Chondrocyte (in vitro differentiated cells): ENCODE data around the gene RNF181. TPM values are rescaled to one million over a fixed set of nuclear protein-coding genes. Genes with fewer than 3 reads are reported as not detected.
"Not testable (repeated sequence)": the region's sequence is repeated elsewhere in the genome, so short reads cannot be mapped to it uniquely, and the experiment has no call there.

Source experiments
- DNase-seq: peaks from one replicate; pipeline ENCODE4 v3.0.0; 2021; ENCODE audit warnings: mixed read lengths, low spot score
- H3K27ac Mint-ChIP-seq: one replicate; pipeline ENCODE4 v1.8.0; 2021; ENCODE audit warnings: mild to moderate bottlenecking, moderate library complexity, mixed read lengths; ENCODE audit not compliant: unreplicated experiment
- H3K27me3 Mint-ChIP-seq: 2 replicates; pipeline ENCODE4 v1.8.0; 2021; ENCODE audit warnings: low read depth, mixed read lengths
- H3K36me3 Mint-ChIP-seq: 2 replicates; pipeline ENCODE4 v1.8.0; 2021; ENCODE audit warnings: low read depth, mixed read lengths
- H3K4me1 Mint-ChIP-seq: 2 replicates; pipeline ENCODE4 v1.8.0; 2021; ENCODE audit warnings: low read depth, mild to moderate bottlenecking, mixed read lengths
- H3K4me3 Mint-ChIP-seq: one replicate; pipeline ENCODE4 v1.8.0; 2021; ENCODE audit warnings: mild to moderate bottlenecking, moderate library complexity, mixed read lengths; ENCODE audit not compliant: unreplicated experiment
- H3K9me3 Mint-ChIP-seq: 2 replicates; pipeline ENCODE4 v1.8.0; 2021; ENCODE audit warnings: low read depth, mixed read lengths
- total RNA-seq: library from RNA; stranded (reverse); gene quantifications from 3 replicates; pipeline ENCODE4 v1.2.1, GENCODE V29; 2021
- TF ChIP-seq, protein P1 (sequence below): fragments of 200-600 bp; sonication (generic); IDR thresholded peaks from 2 replicates; pipeline ENCODE4 v1.5.0; 2021; ENCODE audit warnings: antibody characterized with exemption, mild to moderate bottlenecking, moderate library complexity

The RNF181 gene
- total RNA-seq, 1 donor from 2014 or later = 89.4 TPM

DNA sequence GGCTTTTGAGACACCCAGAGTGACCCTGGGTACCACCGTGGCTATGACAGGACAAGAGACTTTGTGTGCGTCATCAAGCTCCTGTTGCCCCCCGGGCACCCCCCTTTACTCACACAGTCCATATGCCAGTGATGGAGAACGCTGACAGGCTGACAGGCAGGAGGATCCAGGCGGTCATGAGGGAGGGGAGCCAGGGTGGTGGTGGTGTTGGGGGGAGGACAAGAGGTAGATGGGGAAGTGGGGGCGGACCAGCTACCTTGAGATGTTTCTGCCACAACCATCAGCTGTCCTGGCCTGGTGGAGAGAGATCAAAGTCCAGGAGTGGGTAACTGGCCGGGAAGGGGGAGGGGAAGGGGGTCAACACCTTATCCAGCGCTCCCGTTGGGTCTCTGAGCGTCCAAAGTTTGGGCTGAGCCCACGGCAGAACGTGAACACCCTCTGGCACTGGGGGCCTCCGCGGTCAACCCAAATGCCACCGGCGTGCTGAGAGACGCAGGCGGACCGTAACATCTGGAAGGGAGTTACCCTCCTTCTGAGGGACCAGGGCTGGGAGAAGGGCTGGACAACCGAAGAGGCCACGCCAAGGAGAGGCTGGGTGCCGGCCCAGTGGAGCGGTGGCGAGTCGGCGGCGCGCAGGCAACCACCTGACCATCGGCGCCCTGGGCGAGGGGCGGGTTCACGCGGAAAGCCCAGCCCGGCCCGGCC, 6.4 kb downstream of the RNF181 start:
- peak overlapping the region; percentile 80 for H3K27ac Mint-ChIP-seq
- H3K4me1 Mint-ChIP-seq = peaks cover 55% of the 10 kb centered on the region
- no peak for DNase-seq
- no peaks in the 10 kb centered on the region for H3K9me3 Mint-ChIP-seq
- H3K27me3 Mint-ChIP-seq = no peaks in the 10 kb centered on the region
- H3K4me3 Mint-ChIP-seq = peak overlapping the region; percentile 83
- TF ChIP-seq, protein P1, sequence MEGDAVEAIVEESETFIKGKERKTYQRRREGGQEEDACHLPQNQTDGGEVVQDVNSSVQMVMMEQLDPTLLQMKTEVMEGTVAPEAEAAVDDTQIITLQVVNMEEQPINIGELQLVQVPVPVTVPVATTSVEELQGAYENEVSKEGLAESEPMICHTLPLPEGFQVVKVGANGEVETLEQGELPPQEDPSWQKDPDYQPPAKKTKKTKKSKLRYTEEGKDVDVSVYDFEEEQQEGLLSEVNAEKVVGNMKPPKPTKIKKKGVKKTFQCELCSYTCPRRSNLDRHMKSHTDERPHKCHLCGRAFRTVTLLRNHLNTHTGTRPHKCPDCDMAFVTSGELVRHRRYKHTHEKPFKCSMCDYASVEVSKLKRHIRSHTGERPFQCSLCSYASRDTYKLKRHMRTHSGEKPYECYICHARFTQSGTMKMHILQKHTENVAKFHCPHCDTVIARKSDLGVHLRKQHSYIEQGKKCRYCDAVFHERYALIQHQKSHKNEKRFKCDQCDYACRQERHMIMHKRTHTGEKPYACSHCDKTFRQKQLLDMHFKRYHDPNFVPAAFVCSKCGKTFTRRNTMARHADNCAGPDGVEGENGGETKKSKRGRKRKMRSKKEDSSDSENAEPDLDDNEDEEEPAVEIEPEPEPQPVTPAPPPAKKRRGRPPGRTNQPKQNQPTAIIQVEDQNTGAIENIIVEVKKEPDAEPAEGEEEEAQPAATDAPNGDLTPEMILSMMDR = no peak
- no peaks in the 10 kb centered on the region for H3K36me3 Mint-ChIP-seq

DNA sequence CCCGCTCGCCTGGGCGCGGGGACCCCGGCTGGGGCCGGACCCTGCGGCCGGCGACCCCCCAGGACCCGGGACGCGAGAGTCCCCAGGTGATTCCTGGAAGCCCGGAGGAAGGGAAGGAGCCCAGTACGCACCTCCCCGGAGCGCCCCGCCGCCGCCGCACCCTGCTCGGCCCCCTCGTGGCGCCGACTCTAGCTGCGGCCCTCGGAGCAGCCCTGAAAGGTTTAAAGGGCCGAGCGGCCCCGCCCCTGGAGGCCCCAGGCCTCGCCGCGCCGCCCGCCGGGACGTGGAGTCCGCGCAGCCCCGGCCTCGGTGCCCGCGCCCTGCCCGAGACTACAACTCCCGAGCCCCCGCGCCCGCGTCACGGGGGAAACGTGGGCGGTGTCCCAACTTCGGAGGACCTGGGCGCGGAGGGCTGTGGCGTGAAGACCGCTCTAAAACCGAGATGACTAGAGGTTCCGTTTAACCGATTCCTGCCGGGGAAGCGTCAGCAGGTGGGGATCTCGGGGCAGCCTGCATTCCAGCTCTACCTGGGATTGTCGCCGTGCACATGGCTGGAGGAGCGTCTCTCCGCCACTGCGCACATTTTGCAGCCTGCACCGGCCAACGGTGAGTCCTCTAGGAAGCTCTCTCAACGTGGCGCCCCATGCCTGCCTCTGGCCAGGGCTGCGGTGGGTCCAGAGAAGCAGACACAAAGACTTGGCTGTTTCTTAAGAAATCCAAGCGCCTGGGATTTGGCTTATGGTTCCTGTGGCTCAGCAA, 7.1 kb downstream of the RNF181 start, which contains the start of gene TMEM150A:
TSS of gene TMEM150A (minus strand) at position 223 of the 759 bp plus-strand sequence. CDS start 750 bp downstream, outside the sequence.
- Mint-ChIP-seq H3K27me3 (no peaks in the 10 kb centered on the region), H3K27ac (peak within 1 kb of the TSS; percentile 96), H3K4me3 (peak within 1 kb of the TSS; percentile 83), H3K36me3 (no peaks in the 10 kb centered on the region), H3K9me3 (no peaks in the 10 kb centered on the region), H3K4me1 (peaks cover 57% of the 10 kb centered on the region)
- DNase-seq = peak; percentile 98
- TF ChIP-seq, protein P1 = peak; percentile 66

DNA sequence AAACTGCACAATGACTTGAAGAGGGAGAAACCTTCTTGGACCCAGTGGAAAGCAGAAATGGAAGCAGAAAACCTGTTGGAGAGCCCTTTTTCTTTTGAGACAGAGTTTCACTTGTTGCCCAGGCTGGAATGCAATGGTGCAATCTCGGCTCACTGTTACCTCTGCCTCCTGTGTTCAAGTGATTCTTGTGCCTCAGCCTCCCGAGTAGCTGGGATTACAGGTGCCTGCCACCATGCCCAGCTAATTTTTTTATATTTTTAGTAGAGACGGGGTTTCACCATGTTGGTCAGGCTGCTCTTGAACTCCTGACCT, 8.5 kb downstream of the RNF181 start:
- not testable (repeated sequence) for H3K36me3 Mint-ChIP-seq, H3K9me3 Mint-ChIP-seq, DNase-seq, H3K27me3 Mint-ChIP-seq
- Mint-ChIP-seq H3K27ac (peak overlapping the region; percentile 96), H3K4me1 (peaks cover 68% of the 10 kb centered on the region), H3K4me3 (peak overlapping the region; percentile 80)

DNA sequence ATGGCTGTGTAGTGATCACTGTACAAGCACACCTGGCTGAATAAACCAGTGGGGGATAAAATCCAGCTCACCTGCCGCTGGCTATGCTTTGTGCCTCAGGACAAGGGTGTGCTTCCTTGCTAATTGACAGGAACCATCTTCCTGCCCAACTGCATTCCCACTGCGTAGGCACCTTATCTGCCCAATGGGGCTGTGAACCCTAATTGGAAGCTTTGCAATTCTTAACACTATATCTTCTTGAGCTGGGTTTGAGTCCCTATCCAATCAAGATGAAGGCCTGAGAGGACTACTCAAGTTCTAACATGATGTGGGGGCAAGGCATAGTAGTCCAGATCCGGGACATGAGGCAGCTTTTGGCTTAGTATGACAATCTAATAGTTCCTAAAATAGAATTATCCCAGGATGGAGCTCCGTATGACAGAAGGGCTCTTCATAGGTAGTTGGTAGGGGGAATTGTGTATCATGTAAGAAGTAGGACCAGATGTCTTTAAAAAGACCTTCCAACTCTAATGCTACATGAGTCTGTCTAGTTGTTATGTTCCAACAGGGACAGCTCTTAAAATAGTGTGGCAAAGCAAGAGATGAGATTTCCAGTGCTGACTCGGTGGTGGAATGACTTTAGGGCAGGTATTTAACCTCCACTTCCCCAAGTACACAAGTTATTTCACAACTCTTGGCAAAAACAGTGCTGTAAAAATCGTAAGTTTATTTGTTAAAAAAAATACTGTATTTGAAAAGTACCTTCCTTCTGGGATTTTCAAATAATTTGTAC, 9.2 kb downstream of the RNF181 start:
- Mint-ChIP-seq H3K27me3 (no peaks in the 10 kb centered on the region), H3K27ac (peak overlapping the region; percentile 89), H3K4me1 (peaks cover 72% of the 10 kb centered on the region), H3K9me3 (no peaks in the 10 kb centered on the region), H3K36me3 (peaks cover 5% of the 10 kb centered on the region), H3K4me3 (no peak overlapping the region)
- TF ChIP-seq, protein P1 = no peak
- no peak for DNase-seq

DNA sequence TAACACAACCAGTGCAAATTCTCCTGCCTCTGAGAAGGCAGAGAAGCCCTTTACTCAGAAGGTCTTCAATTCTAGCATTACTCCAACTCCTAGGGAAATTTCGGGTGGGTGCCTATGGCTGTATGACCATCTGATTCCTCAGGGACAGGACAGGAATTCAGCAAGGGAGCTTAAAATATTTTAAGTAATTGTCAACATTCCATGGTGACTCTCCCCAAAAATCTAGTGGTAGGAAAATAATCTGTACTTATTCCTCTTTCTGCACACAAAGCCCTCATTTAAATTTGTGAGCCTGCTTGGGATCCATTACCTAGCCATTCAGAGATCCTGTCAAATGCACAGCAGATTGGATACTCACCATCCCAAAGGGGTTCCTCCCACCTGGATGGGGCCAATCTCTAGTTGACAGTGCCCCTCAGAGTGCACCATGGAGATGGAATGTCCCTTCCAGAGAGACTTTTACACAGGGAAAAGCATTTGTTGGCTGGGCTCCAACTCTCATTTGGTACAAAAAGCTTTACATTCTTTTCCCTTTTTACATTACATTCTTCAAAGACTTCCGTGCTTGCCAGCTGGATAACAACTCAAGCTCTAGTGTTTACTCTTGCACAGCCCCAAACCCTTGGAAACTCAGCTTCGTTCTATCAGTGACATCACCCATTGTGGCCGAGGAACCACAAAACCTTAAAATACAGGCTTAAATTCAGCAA, 10.0 kb downstream of the RNF181 start:
- Mint-ChIP-seq H3K4me3 (peak overlapping the region; percentile 11), H3K36me3 (peaks cover 5% of the 10 kb centered on the region), H3K4me1 (peaks cover 77% of the 10 kb centered on the region), H3K27me3 (no peaks in the 10 kb centered on the region), H3K27ac (peak overlapping the region; percentile 89), H3K9me3 (no peaks in the 10 kb centered on the region)
- TF ChIP-seq, protein P1 = no peak
- no peak for DNase-seq
